HG03460 (cell line): Measurements from ENCODE around the gene LRRIQ1.

Experiments
- ATAC-seq: cut with Tn5 transposase; IDR thresholded peaks from one replicate; pipeline ENCODE4 v1.9.1; 2021; ENCODE audit not compliant: unreplicated experiment

Gene LRRIQ1

GRCh38 chr12:85279449-85280164 lies 243.5 kb downstream of the LRRIQ1 start:
- no peak for ATAC-seq

- ATAC-seq: no peak
Observed at GRCh38 chr12:85280165-85280983, 244.2 kb downstream of the LRRIQ1 start, which contains the start of gene ALX1. Gene ALX1, plus strand, starts transcription at chr12:85280220. Its CDS starts 42 bp downstream, at chr12:85280262.

- no peak for ATAC-seq
Observed at GRCh38 chr12:85280984-85281630, 245.0 kb downstream of the LRRIQ1 start.

GRCh38 chr12:85281636-85282312 lies 245.6 kb downstream of the LRRIQ1 start:
- no peak for ATAC-seq

GRCh38 chr12:85283560-85283959 lies 247.4 kb downstream of the LRRIQ1 start:
- ATAC-seq: no peak
